ENCODE results near the gene KRTAP10-2. TPM values are rescaled to one million over a fixed set of nuclear protein-coding genes. Genes with fewer than 3 reads are reported as not detected.

The KRTAP10-2 gene
- total RNA-seq, 1 experiment from 2014 or later: not detected

- TF ChIP-seq CTCF (IDR thresholded peaks at IDR 0.05 in 2 of 3, conservative IDR thresholded peaks at IDR 0.05 in 1 of 3; ENCODE audit: borderline replicate concordance in 1 of 3, insufficient read depth in 1 of 3, low read depth in 2 of 3, low read length in 2 of 3) (no peak), ZFX (IDR thresholded peaks at IDR 0.05) (no peak)
These were observed 25.0 kb downstream of the KRTAP10-2 start (continued) for GRCh38 chr21:44526096-44526997.

- Histone ChIP-seq H3K4me2 (ENCODE audit: low read length) (no peak overlapping the region), H3K4me3 (replicated peaks in 1 of 2; ENCODE audit: low read depth in 1 of 2, low read length in 2 of 2) (no peak overlapping the region), H3K9me2 (ENCODE audit: insufficient read depth) (no peaks in the 10 kb centered on the region), H2AFZ (ENCODE audit: low read depth, low read length, poor library complexity, severe bottlenecking) (no peak overlapping the region), H3K4me1 (ENCODE audit: control insufficient read depth in 1 of 2, insufficient read depth in 2 of 2, low read length in 2 of 2) (no peaks in the 10 kb centered on the region), H3K27me3 (ENCODE audit: insufficient read depth, low read length) (no peaks in the 10 kb centered on the region), H3K9ac (ENCODE audit: low read length) (no peak overlapping the region), H4K20me1 (ENCODE audit: insufficient read depth) (no peaks in the 10 kb centered on the region), H3K27ac (ENCODE audit: low read depth, low read length) (no peak overlapping the region), H3K9me3 (ENCODE audit: control insufficient read depth in 1 of 2, insufficient read depth in 1 of 2, low read depth in 1 of 2, low read length in 2 of 2) (peaks cover 4 to 17% of the 10 kb centered on the region in 2 experiments; a peak in 1 of 4 replicates), H3K79me2 (ENCODE audit: insufficient read depth, low read length) (no peaks in the 10 kb centered on the region), H3K36me3 (ENCODE audit: control insufficient read depth in 1 of 2, insufficient read depth in 2 of 2, low read length in 2 of 2) (no peaks in the 10 kb centered on the region)
- CTCF ChIA-PET: no interaction called here
- POLR2A ChIA-PET: no interaction called here
- no peak for DNase-seq (ENCODE audit: low read depth, low spot score)
- RAD21 ChIA-PET (ENCODE audit: low non-redundant PET in 1 of 2, low total read pairs in 2 of 2, uncharacterized antibody in 2 of 2, unreplicated experiment in 2 of 2): no interaction called here
- TF ChIP-seq CEBPB (IDR thresholded peaks at IDR 0.05; ENCODE audit: low read depth): no peak
- TF ChIP-seq SRF (IDR thresholded peaks at IDR 0.05; ENCODE audit: low read depth): no peak
- no peak for TF ChIP-seq REST (IDR thresholded peaks at IDR 0.05; ENCODE audit: low read depth)
- no peak for TF ChIP-seq ZFX (IDR thresholded peaks at IDR 0.05)
- no peak for TF ChIP-seq ELF1 (IDR thresholded peaks at IDR 0.05; ENCODE audit: borderline replicate concordance, low read depth)
- no peak for TF ChIP-seq POLR2AphosphoS5 (IDR thresholded peaks at IDR 0.05; ENCODE audit: low read depth, low read length)
- TF ChIP-seq SP1 (IDR thresholded peaks at IDR 0.05; ENCODE audit: low read depth): no peak
- BruUV-seq (replicated peaks): no TSS peak
- ATAC-seq: no peak
- intact Hi-C loops (cut with micrococcal nuclease): no loop called here
These were observed 25.8 kb downstream of the KRTAP10-2 start for GRCh38 chr21:44525391-44526095.

All from HCT116 (cell line).